Measurements from ENCODE around the gene GRAMD4. TPM values are rescaled to one million over a fixed set of nuclear protein-coding genes. Genes with fewer than 3 reads are reported as not detected.

The GRAMD4 gene
- total RNA-seq, 1 donor from 2014 or later, result 85.7 TPM

- no peak for DNase-seq
- peaks cover 7% of the 10 kb centered on the region for H3K9me3 Mint-ChIP-seq (ENCODE audit: unreplicated experiment)
- H3K36me3 Mint-ChIP-seq (ENCODE audit: unreplicated experiment), result peaks cover 4% of the 10 kb centered on the region
- H3K4me3 Mint-ChIP-seq (ENCODE audit: unreplicated experiment), result no peak overlapping the region
- peak overlapping the region; percentile 11 for H3K27ac Mint-ChIP-seq (ENCODE audit: unreplicated experiment)
- H3K4me1 Mint-ChIP-seq (ENCODE audit: low read depth, unreplicated experiment), result peaks cover 32% of the 10 kb centered on the region
- TF ChIP-seq, protein P1, sequence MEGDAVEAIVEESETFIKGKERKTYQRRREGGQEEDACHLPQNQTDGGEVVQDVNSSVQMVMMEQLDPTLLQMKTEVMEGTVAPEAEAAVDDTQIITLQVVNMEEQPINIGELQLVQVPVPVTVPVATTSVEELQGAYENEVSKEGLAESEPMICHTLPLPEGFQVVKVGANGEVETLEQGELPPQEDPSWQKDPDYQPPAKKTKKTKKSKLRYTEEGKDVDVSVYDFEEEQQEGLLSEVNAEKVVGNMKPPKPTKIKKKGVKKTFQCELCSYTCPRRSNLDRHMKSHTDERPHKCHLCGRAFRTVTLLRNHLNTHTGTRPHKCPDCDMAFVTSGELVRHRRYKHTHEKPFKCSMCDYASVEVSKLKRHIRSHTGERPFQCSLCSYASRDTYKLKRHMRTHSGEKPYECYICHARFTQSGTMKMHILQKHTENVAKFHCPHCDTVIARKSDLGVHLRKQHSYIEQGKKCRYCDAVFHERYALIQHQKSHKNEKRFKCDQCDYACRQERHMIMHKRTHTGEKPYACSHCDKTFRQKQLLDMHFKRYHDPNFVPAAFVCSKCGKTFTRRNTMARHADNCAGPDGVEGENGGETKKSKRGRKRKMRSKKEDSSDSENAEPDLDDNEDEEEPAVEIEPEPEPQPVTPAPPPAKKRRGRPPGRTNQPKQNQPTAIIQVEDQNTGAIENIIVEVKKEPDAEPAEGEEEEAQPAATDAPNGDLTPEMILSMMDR (IDR thresholded peaks at IDR 0.05; ENCODE audit: partially characterized antibody, unreplicated experiment), result no peak
- H3K27me3 Mint-ChIP-seq (ENCODE audit: unreplicated experiment), result peaks cover 14% of the 10 kb centered on the region
Observed at GRCh38 chr22:46650078-46650810, 30.1 kb downstream of the GRAMD4 start.

DNA sequence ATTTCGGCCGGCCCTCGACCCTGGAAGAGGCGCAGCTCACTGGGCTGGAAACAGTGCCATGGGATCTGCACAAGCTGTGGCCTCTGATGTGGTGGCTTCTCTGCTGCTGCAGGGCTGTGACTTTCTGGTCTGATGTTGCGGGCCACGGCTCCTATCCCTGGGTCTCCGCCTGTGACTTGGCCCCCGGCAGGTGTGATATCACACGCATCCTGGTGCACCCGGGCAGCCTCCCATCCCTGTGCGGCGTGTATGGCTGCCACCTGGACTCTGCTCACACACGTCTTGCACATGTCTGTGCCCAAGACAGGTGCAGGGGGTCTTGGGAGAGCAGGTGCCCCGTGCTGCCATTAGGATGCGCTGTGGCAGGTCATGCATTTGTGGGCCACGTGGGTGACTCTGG lies 31.1 kb downstream of the GRAMD4 start:
- Mint-ChIP-seq H3K27ac (ENCODE audit: unreplicated experiment) (no peak overlapping the region), H3K36me3 (ENCODE audit: unreplicated experiment) (peaks cover 4% of the 10 kb centered on the region), H3K27me3 (ENCODE audit: unreplicated experiment) (peaks cover 14% of the 10 kb centered on the region), H3K4me1 (ENCODE audit: low read depth, unreplicated experiment) (peaks cover 29% of the 10 kb centered on the region), H3K4me3 (ENCODE audit: unreplicated experiment) (no peak overlapping the region), H3K9me3 (ENCODE audit: unreplicated experiment) (peaks cover 7% of the 10 kb centered on the region)
- no peak for DNase-seq
- TF ChIP-seq, protein P1 (IDR thresholded peaks at IDR 0.05; ENCODE audit: partially characterized antibody, unreplicated experiment), result no peak

GRCh38 chr22:46652081-46652846 lies 32.1 kb downstream of the GRAMD4 start:
- no peaks in the 10 kb centered on the region for H3K36me3 Mint-ChIP-seq (ENCODE audit: unreplicated experiment)
- peaks cover 8% of the 10 kb centered on the region for H3K9me3 Mint-ChIP-seq (ENCODE audit: unreplicated experiment)
- no peak for DNase-seq

DNA sequence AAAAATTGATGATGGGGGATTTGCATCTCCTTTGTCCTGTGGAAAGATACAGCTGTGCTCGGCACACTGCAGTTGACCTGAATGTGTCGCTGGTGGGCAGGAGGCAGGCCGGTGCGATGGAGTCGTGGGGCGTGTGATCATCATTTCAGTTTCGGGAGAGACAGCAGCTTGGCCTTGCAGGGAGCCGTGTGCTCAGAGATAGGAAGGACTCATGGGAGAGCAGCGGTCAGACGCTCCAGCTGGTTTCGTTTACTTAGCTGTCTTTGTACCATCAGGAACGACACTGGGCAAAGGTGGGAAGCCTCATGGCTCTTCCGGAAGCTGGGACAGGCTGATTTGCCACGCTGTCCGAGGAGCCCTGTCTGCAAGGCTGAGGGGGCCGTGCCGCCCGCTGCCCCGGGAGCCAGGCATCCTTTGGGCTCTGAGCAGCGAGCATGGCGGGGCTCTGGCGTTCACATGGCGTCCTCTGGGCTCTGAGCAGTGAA lies 32.7 kb downstream of the GRAMD4 start:
- peak overlapping the region; percentile 92 for H3K27ac Mint-ChIP-seq (ENCODE audit: unreplicated experiment)
- H3K4me1 Mint-ChIP-seq (ENCODE audit: low read depth, unreplicated experiment), result peaks cover 24% of the 10 kb centered on the region

More at GRCh38 chr22:46652081-46652846, 32.1 kb downstream of the GRAMD4 start:
- peaks cover 14% of the 10 kb centered on the region for H3K27me3 Mint-ChIP-seq (ENCODE audit: unreplicated experiment)
- H3K4me1 Mint-ChIP-seq (ENCODE audit: low read depth, unreplicated experiment), result peaks cover 24% of the 10 kb centered on the region
- H3K4me3 Mint-ChIP-seq (ENCODE audit: unreplicated experiment), result peak overlapping the region; percentile 72
- peak overlapping the region; percentile 93 for H3K27ac Mint-ChIP-seq (ENCODE audit: unreplicated experiment)
- TF ChIP-seq, protein P1 (IDR thresholded peaks at IDR 0.05; ENCODE audit: partially characterized antibody, unreplicated experiment), result no peak

More for the DNA sequence above, 32.7 kb downstream of the GRAMD4 start:
- Mint-ChIP-seq H3K9me3 (ENCODE audit: unreplicated experiment) (peaks cover 8% of the 10 kb centered on the region), H3K4me3 (ENCODE audit: unreplicated experiment) (peak overlapping the region; percentile 65), H3K27me3 (ENCODE audit: unreplicated experiment) (peaks cover 17% of the 10 kb centered on the region), H3K36me3 (ENCODE audit: unreplicated experiment) (no peaks in the 10 kb centered on the region)
- TF ChIP-seq, protein P1 (IDR thresholded peaks at IDR 0.05; ENCODE audit: partially characterized antibody, unreplicated experiment), result no peak
- DNase-seq, result no peak

Measured in glutamatergic neuron (in vitro differentiated cells).